H9 (cell line): ENCODE data around the gene NRXN3. TPM values are rescaled to one million over a fixed set of nuclear protein-coding genes. Genes with fewer than 3 reads are reported as not detected.
"Not testable (repeated sequence)": the region's sequence is repeated elsewhere in the genome, so short reads cannot be mapped to it uniquely, and the experiment has no call there.

Experiments used
- DNase-seq: peaks from one replicate; pipeline ENCODE4 v3.0.0-alpha.2; 2017
- H2AFZ ChIP-seq: one replicate; pipeline ENCODE4 v1.6.1; 2013; ENCODE audit warnings: mild to moderate bottlenecking, low read length, control low read depth, moderate library complexity
- H2AK5ac ChIP-seq: 2 replicates; pipeline ENCODE4 v1.6.1; 2013; ENCODE audit warnings: low read length, control low read depth, mixed read lengths; ENCODE audit not compliant: insufficient read length
- H2BK120ac ChIP-seq: one replicate; pipeline ENCODE4 v1.6.1; 2013; ENCODE audit warnings: low read depth, mild to moderate bottlenecking, low read length, control low read depth, inconsistent platforms; ENCODE audit not compliant: poor library complexity, severe bottlenecking
- H2BK12ac ChIP-seq: 2 replicates; pipeline ENCODE4 v1.6.1; 2013; ENCODE audit warnings: low read length, control low read depth, mixed read lengths, low read depth; ENCODE audit not compliant: insufficient read length
- H2BK15ac ChIP-seq: 2 replicates; pipeline ENCODE4 v1.6.1; 2013; ENCODE audit warnings: low read depth, low read length, control low read depth
- H2BK20ac ChIP-seq: one replicate; pipeline ENCODE4 v1.6.1; 2013; ENCODE audit warnings: low read depth, mild to moderate bottlenecking, low read length, control low read depth, inconsistent platforms; ENCODE audit not compliant: poor library complexity, severe bottlenecking
- H2BK5ac ChIP-seq: 2 replicates; pipeline ENCODE4 v1.6.1; 2013; ENCODE audit warnings: low read length, control low read depth, mixed read lengths; ENCODE audit not compliant: insufficient read length
- H3K14ac ChIP-seq: 2 replicates; pipeline ENCODE4 v1.6.1; 2013; ENCODE audit warnings: low read length, control low read depth; ENCODE audit not compliant: insufficient read depth
- H3K18ac ChIP-seq: 2 replicates; pipeline ENCODE4 v1.6.1; 2013; ENCODE audit warnings: low read depth, mild to moderate bottlenecking, mixed read lengths, low read length, control low read depth; ENCODE audit not compliant: insufficient read length
- H3K23ac ChIP-seq: 2 replicates; pipeline ENCODE4 v1.6.1; 2013; ENCODE audit warnings: low read length, control low read depth, mixed read lengths, low read depth; ENCODE audit not compliant: insufficient read length
- H3K23me2 ChIP-seq: 2 replicates; pipeline ENCODE4 v1.6.1; 2013; ENCODE audit warnings: low read depth, mild to moderate bottlenecking, mixed read lengths, low read length, control low read depth; ENCODE audit not compliant: insufficient read length, poor library complexity, severe bottlenecking
- H3K27ac ChIP-seq: 2 replicates; pipeline ENCODE4 v1.5.1; 2013; ENCODE audit warnings: low read length, control low read depth, mixed read lengths, low read depth; ENCODE audit not compliant: insufficient read length
- H3K27me3 ChIP-seq: 2 replicates; pipeline ENCODE4 v1.6.1; 2013; ENCODE audit warnings: low read length, control low read depth, inconsistent platforms; ENCODE audit not compliant: insufficient read depth
- H3K4ac ChIP-seq: 2 replicates; pipeline ENCODE4 v1.6.1; 2013; ENCODE audit warnings: low read depth, mild to moderate bottlenecking, control low read depth, inconsistent platforms, low read length, moderate library complexity
- H3K4me1 ChIP-seq: 2 replicates; pipeline ENCODE4 v1.6.1; 2013; ENCODE audit warnings: low read length, control low read depth, inconsistent platforms; ENCODE audit not compliant: insufficient read depth
- H3K4me2 ChIP-seq: 2 replicates; pipeline ENCODE4 v1.6.1; 2013; ENCODE audit warnings: low read length, control low read depth, mixed read lengths; ENCODE audit not compliant: insufficient read length, insufficient read depth
- H3K56ac ChIP-seq: 2 replicates; pipeline ENCODE4 v1.6.1; 2013; ENCODE audit warnings: low read depth, mild to moderate bottlenecking, mixed read lengths, low read length, control low read depth; ENCODE audit not compliant: insufficient read length
- H3K79me1 ChIP-seq: 2 replicates; pipeline ENCODE4 v1.6.1; 2013; ENCODE audit warnings: low read depth, mild to moderate bottlenecking, moderate library complexity, low read length, control low read depth, inconsistent platforms; ENCODE audit not compliant: insufficient read depth, poor library complexity, severe bottlenecking
- H3K79me2 ChIP-seq: 2 replicates; pipeline ENCODE4 v1.6.1; 2013; ENCODE audit warnings: low read length, control low read depth, inconsistent platforms; ENCODE audit not compliant: insufficient read depth
- H3K9ac ChIP-seq: 2 replicates; pipeline ENCODE4 v1.6.1; 2013; ENCODE audit warnings: low read length, control low read depth, mixed read lengths; ENCODE audit not compliant: insufficient read length; ENCODE audit errors: extremely low read depth
- H3K9me3 ChIP-seq: one replicate; pipeline ENCODE4 v1.6.1; 2013; ENCODE audit warnings: low read depth, low read length, inconsistent platforms; ENCODE audit not compliant: control insufficient read depth
- H3T11ph ChIP-seq: one replicate; pipeline ENCODE4 v1.6.1; 2013; ENCODE audit warnings: mild to moderate bottlenecking, low read length, control low read depth, inconsistent platforms
- H4K20me1 ChIP-seq: one replicate; pipeline ENCODE4 v1.6.1; 2013; ENCODE audit not compliant: control insufficient read depth, insufficient read length, insufficient read depth
- H4K5ac ChIP-seq: 2 replicates; pipeline ENCODE4 v1.6.1; 2013; ENCODE audit warnings: low read depth, mild to moderate bottlenecking, mixed read lengths, low read length, control low read depth; ENCODE audit not compliant: insufficient read length
- H4K8ac ChIP-seq: replicated peaks from 2 replicates; pipeline ENCODE4 v1.6.1; 2013; ENCODE audit warnings: low read length, control low read depth, mixed read lengths, low read depth; ENCODE audit not compliant: insufficient read length
- H4K91ac ChIP-seq: 2 replicates; pipeline ENCODE4 v1.6.1; 2013; ENCODE audit warnings: low read depth, mild to moderate bottlenecking, moderate library complexity, mixed read lengths, low read length, control low read depth; ENCODE audit not compliant: insufficient read length
- H3K27ac Mint-ChIP-seq, 3 experiments: 2 replicates in 2 of 3; 3 replicates in 1 of 3; pipeline ENCODE4 v1.8.0; 2020 to 2021; ENCODE audit warnings: mixed read lengths in 3 of 3, mild to moderate bottlenecking in 1 of 3, moderate library complexity in 1 of 3
- H3K27me3 Mint-ChIP-seq: 2 replicates; pipeline ENCODE4 v1.8.0; 2021; ENCODE audit warnings: low read depth, mild to moderate bottlenecking, moderate library complexity, mixed read lengths
- H3K36me3 Mint-ChIP-seq, 3 experiments: 2 replicates in 2 of 3; 3 replicates in 1 of 3; pipeline ENCODE4 v1.8.0; 2020 to 2021; ENCODE audit warnings: low read depth in 3 of 3, mixed read lengths in 3 of 3; ENCODE audit not compliant: insufficient read depth in 1 of 3
- H3K4me1 Mint-ChIP-seq, 2 experiments: 2 replicates each; pipeline ENCODE4 v1.8.0; 2020; ENCODE audit warnings: mixed read lengths in 2 of 2
- H3K4me3 Mint-ChIP-seq, 2 experiments: 2 replicates in 1 of 2; 3 replicates in 1 of 2; pipeline ENCODE4 v1.8.0; 2020 to 2021; ENCODE audit warnings: mild to moderate bottlenecking in 2 of 2, mixed read lengths in 2 of 2, moderate library complexity in 1 of 2
- H3K9me3 Mint-ChIP-seq, 2 experiments: 2 replicates in 1 of 2; 3 replicates in 1 of 2; pipeline ENCODE4 v1.8.0; 2020; ENCODE audit warnings: mild to moderate bottlenecking in 2 of 2, mixed read lengths in 2 of 2, moderate library complexity in 1 of 2
- WGBS: extraction: QIAGEN DNeasy Blood & Tissue Kit; methylation state at CpG from one replicate; pipeline ENCODE4 v1.1.7; 2013; ENCODE audit warnings: missing lambda C conversion rate, low lambda C conversion rate, mixed read lengths; ENCODE audit not compliant: insufficient read length; ENCODE audit errors: extremely low coverage; 5-methylcytosine and 5-hydroxymethylcytosine counted together
- total RNA-seq: library from RNA; stranded (reverse); gene quantifications from 2 replicates; pipeline ENCODE4 v1.2.1, GENCODE V29; 2021
- TF ChIP-seq, protein P1 (sequence below): fragments of 200-600 bp; sonication (generic); conservative IDR thresholded peaks from 3 replicates; pipeline ENCODE4 v1.8.0; 2021; ENCODE audit warnings: antibody characterized with exemption, mild to moderate bottlenecking

Gene NRXN3
- total RNA-seq, 1 experiment from 2014 or later: 1.8 TPM

DNA sequence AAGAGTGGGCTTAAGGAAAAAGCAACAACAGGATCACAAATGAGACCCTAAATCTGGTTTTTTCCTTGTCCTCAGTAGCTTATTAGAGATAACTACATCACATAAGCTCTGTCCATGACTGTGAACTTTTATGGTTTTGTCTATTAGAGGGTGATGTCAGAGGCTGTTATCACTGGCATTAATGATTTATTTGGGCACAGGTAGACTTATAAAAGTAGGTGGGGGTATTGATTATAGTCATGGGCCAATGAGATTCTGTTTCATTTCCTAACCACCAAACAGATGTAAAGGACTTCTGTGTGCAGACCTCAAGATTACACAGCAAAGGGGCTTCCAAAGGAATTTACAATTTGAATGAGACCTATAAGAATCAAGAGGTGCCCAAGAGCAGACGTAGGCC is 316.4 kb downstream of the NRXN3 start:
- Histone ChIP-seq H3K4me1 (peaks cover 8% of the 10 kb centered on the region; the same call in 1 of the 2 replicates), H2BK120ac (peak overlapping the region; percentile 48), H3K56ac (no peak overlapping the region), H3K27ac (no peak overlapping the region), H4K91ac (no peak overlapping the region), H3K79me1 (no peaks in the 10 kb centered on the region), H2AK5ac (no peak overlapping the region), H3K23ac (no peak overlapping the region), H4K20me1 (no peaks in the 10 kb centered on the region), H3K27me3 (no peaks in the 10 kb centered on the region), H2BK20ac (no peak overlapping the region), H3K4me2 (no peak overlapping the region), H3K14ac (no peak overlapping the region), H2BK5ac (no peak overlapping the region), H2AFZ (no peak overlapping the region), H3K4ac (no peak overlapping the region), H3K18ac (no peak overlapping the region), H3K23me2 (no peaks in the 10 kb centered on the region), H2BK12ac (no peak overlapping the region), H4K8ac (no peak overlapping the region), H3K79me2 (no peaks in the 10 kb centered on the region), H4K5ac (no peak overlapping the region), H3K9ac (no peak overlapping the region), H3K9me3 (no peaks in the 10 kb centered on the region), H3T11ph (peak overlapping the region; percentile 10), H2BK15ac (no peak overlapping the region)
- Mint-ChIP-seq H3K4me1 (peaks cover 26 to 30% of the 10 kb centered on the region in 2 experiments), H3K9me3 (no peaks in the 10 kb centered on the region), H3K36me3 (no peaks in the 10 kb centered on the region), H3K27ac (0 out of 7 replicates have a peak overlapping the region, but pooled peaks of 1 of the 3 experiments have one; percentile 53), H3K4me3 (no peak overlapping the region; a peak in 1 of 5 replicates), H3K27me3 (no peaks in the 10 kb centered on the region)
- no peak for DNase-seq
- no CpG with 5 or more reads among the region's 1 CpG for WGBS
- TF ChIP-seq, protein P1, sequence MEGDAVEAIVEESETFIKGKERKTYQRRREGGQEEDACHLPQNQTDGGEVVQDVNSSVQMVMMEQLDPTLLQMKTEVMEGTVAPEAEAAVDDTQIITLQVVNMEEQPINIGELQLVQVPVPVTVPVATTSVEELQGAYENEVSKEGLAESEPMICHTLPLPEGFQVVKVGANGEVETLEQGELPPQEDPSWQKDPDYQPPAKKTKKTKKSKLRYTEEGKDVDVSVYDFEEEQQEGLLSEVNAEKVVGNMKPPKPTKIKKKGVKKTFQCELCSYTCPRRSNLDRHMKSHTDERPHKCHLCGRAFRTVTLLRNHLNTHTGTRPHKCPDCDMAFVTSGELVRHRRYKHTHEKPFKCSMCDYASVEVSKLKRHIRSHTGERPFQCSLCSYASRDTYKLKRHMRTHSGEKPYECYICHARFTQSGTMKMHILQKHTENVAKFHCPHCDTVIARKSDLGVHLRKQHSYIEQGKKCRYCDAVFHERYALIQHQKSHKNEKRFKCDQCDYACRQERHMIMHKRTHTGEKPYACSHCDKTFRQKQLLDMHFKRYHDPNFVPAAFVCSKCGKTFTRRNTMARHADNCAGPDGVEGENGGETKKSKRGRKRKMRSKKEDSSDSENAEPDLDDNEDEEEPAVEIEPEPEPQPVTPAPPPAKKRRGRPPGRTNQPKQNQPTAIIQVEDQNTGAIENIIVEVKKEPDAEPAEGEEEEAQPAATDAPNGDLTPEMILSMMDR: no peak

DNA sequence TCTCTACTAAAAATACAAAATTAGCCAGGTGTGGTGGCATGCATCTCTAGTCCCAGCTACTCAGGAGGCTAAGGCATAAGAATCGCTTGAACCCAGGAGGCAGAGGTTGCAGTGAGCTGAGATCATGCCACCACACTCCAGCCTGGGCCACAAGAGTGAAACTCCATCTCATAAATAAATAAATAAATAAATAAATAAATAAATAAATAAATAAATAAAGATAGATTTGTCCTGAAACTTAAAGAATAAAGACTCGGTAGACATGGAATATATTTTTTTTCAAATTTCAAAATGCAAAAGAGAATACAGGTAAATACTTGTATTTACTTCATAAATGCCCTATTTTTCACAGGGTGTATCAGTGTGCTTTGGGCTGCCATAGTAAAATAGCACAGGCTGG is 317.4 kb downstream of the NRXN3 start:
- not testable (repeated sequence) for H3K4me2 ChIP-seq, H3K79me2 ChIP-seq, H4K91ac ChIP-seq, H3K4me1 ChIP-seq, H3K23ac ChIP-seq, H3K18ac ChIP-seq, H3K9me3 Mint-ChIP-seq, H2BK5ac ChIP-seq, H4K5ac ChIP-seq, H2AFZ ChIP-seq, DNase-seq, H3K27ac Mint-ChIP-seq, H3K4me3 Mint-ChIP-seq, H2BK15ac ChIP-seq, H2AK5ac ChIP-seq, H4K8ac ChIP-seq, H4K20me1 ChIP-seq, H3K9ac ChIP-seq, H2BK12ac ChIP-seq, H2BK20ac ChIP-seq, H3K27me3 ChIP-seq, H2BK120ac ChIP-seq, H3K36me3 Mint-ChIP-seq, H3K27me3 Mint-ChIP-seq, H3K14ac ChIP-seq, H3K79me1 ChIP-seq, H3K56ac ChIP-seq, H3K23me2 ChIP-seq, H3K4ac ChIP-seq, H3K27ac ChIP-seq, H3T11ph ChIP-seq, H3K9me3 ChIP-seq
- H3K4me1 Mint-ChIP-seq: peaks cover 26 to 30% of the 10 kb centered on the region in 2 experiments
- WGBS: no CpG with 5 or more reads among the region's 2 CpGs
